ENCODE results near the gene SPDYE4. TPM values are rescaled to one million over a fixed set of nuclear protein-coding genes. Genes with fewer than 3 reads are reported as not detected.

Gene SPDYE4, protein sequence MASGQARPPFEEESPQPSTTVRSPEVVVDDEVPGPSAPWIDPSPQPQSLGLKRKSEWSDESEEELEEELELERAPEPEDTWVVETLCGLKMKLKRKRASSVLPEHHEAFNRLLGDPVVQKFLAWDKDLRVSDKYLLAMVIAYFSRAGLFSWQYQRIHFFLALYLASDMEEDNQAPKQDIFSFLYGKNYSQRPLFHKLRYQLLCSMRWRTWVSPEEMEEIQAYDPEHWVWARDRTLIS
- not detected in 2 replicates for total RNA-seq

DNA sequence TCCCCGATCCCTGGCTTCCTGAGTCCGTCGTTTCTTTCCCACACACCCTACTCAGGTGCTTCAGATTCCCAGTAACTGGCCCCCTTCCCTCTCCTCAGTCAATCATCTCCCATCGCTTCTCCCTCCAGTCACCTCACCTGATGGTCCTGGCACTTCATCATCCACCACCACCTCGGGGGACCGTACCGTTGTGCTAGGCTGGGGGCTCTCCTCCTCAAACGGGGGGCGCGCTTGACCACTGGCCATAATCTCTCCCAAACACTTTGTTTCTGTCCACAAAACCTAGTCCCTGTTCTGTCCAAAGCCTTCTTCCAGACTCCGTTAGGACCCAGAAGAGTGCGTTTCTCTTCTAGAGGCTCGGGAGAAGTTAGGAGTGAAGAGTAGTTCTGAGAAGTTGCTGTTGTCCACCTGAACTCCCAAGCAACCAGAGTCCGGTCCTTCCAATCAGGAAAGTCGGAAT is at the start of gene SPDYE4:
TSS of gene SPDYE4 (minus strand) at position 410 of the 460 bp plus-strand sequence. CDS start at position 246, 164 bp downstream.

DNA sequence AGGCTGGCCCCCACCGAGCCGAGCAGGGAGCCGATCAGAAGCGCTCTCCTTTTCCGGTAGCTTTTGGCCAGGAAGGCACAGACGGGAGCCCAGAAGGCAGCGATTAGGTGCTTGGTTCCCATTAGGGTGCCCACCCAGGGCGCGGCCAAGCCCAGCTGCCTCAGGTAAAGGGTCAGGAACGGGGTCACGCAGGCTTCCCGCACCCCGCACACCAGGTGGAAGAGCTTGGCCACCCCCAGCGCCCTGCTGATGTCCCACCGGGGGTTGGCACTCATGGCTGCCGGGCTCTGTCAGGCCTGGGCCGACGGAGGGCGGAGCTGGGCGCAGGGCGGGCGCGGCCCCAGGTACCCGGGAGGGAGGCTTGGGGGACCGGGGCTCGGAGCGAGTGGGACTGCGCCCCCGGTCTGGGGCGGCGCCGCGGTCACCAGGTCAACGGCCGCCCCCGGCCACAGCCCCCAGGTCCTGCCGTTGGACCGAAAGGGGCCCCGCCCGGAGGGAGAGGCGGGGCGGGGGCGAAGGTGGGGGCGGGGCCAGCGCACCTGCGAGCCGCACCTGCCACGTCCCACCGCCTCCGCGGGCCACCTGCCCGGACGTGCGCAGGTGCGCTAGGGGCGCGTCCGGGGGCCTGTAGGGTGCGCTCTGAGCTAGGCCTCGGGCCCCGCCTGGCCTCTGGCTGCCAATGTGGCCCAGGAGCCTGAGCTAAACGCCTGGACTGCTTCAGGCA is 40.7 kb upstream of the SPDYE4 start, which contains the start of gene MFSD6L:
TSS of gene MFSD6L (minus strand) at position 520 of the 724 bp plus-strand sequence. CDS start at position 275, 245 bp downstream.

Other genes with a start within 250 kb of the SPDYE4 start
- 92.9 and 132 TPM in 2 replicates for gene MYH10, start 127.8 kb downstream of the SPDYE4 start, total RNA-seq
- gene CCDC42, start 13.7 kb downstream of the SPDYE4 start, total RNA-seq, result not detected in 2 replicates
- gene MFSD6L, start 40.8 kb upstream of the SPDYE4 start, total RNA-seq, result 0.13 TPM in 1 of 2 replicates, not detected in the other
- under 0.01 TPM in 1 of 2 replicates, not detected in the other for gene PIK3R6, start 109.1 kb upstream of the SPDYE4 start, total RNA-seq
- not detected in 2 replicates for gene PIK3R5, start 207.2 kb upstream of the SPDYE4 start, total RNA-seq